Right atrium auricular region (tissue), 2 donors: ENCODE data around the gene ELL. TPM values are rescaled to one million over a fixed set of nuclear protein-coding genes. Genes with fewer than 3 reads are reported as not detected.

Experiments
- DNase-seq: peaks from one replicate; pipeline ENCODE4 v3.0.0-alpha.2; 2019; ENCODE audit warnings: low spot score
- H3K27ac ChIP-seq, 2 donors: fragments of 200-600 bp; sonication (generic); 1 replicate in 1 of 2; 2 replicates in 1 of 2; pipeline ENCODE4 v1.5.1; 2016 to 2019
- H3K27me3 ChIP-seq, 2 donors: fragments of 200-600 bp; sonication (generic); one replicate each; pipeline versions ENCODE4 v1.5.1 to v1.6.0; 2017 to 2019
- H3K36me3 ChIP-seq: fragments of 200-600 bp; sonication (generic); one replicate; pipeline ENCODE4 v1.5.1; 2016
- H3K4me1 ChIP-seq, 2 donors: fragments of 200-600 bp; sonication (generic); one replicate each; pipeline versions ENCODE4 v1.5.1 to v1.6.0; 2017 to 2019
- H3K4me3 ChIP-seq, 2 donors: fragments of 200-600 bp; sonication (generic); 1 replicate in 1 of 2; 2 replicates in 1 of 2; pipeline ENCODE4 v1.5.1; 2017 to 2019; ENCODE audit warnings: mild to moderate bottlenecking in 1 of 2, moderate library complexity in 1 of 2
- H3K9me3 ChIP-seq, 2 donors: fragments of 200-600 bp; sonication (generic); one replicate each; pipeline ENCODE4 v1.5.1; 2019
- CTCF ChIP-seq, 2 donors: fragments of 200-600 bp; sonication (generic); IDR thresholded peaks; one replicate each; pipeline ENCODE4 v1.5.1; 2019; ENCODE audit warnings: antibody characterized with exemption in 2 of 2
- total RNA-seq, 2 donors: library from RNA; depleted of rRNA; stranded (reverse); fragments of >200 nt; gene quantifications; one replicate each; pipeline ENCODE4 v1.1.0, GENCODE V29; 2016

Gene ELL
- total RNA-seq, 2 donors from 2014 or later = 12.4 to 17.5 TPM

GRCh38 chr19:18513868-18514267, 8.0 kb downstream of the ELL start:
- Histone ChIP-seq H3K4me3 (no peak overlapping the region), H3K9me3 (no peaks in the 10 kb centered on the region), H3K27me3 (no peaks in the 10 kb centered on the region), H3K4me1 (peaks cover 0 to 89% of the 10 kb centered on the region in 2 donors), H3K27ac (peak overlapping the region; percentile 85 to 95), H3K36me3 (no peaks in the 10 kb centered on the region)
- no peak for TF ChIP-seq CTCF (IDR thresholded peaks at IDR 0.05)
- no peak for DNase-seq

GRCh38 chr19:18510216-18510615, 11.7 kb downstream of the ELL start:
- H3K27ac ChIP-seq = peak overlapping the region; percentile 83 to 95
- no peak for TF ChIP-seq CTCF (IDR thresholded peaks at IDR 0.05)
- H3K4me1 ChIP-seq = peaks cover 4 to 93% of the 10 kb centered on the region in 2 donors
- H3K4me3 ChIP-seq = no peak overlapping the region
- H3K36me3 ChIP-seq = no peaks in the 10 kb centered on the region
- DNase-seq = no peak
- H3K9me3 ChIP-seq = no peaks in the 10 kb centered on the region
- no peaks in the 10 kb centered on the region for H3K27me3 ChIP-seq

GRCh38 chr19:18508585-18508984, 13.3 kb downstream of the ELL start:
- H3K4me3 ChIP-seq = no peak overlapping the region
- no peaks in the 10 kb centered on the region for H3K27me3 ChIP-seq
- no peak for DNase-seq
- H3K9me3 ChIP-seq = no peaks in the 10 kb centered on the region
- peaks cover 4 to 93% of the 10 kb centered on the region in 2 donors for H3K4me1 ChIP-seq
- no peak for TF ChIP-seq CTCF (IDR thresholded peaks at IDR 0.05)
- H3K36me3 ChIP-seq = no peaks in the 10 kb centered on the region
- H3K27ac ChIP-seq = peak overlapping the region; percentile 83 to 95

GRCh38 chr19:18507727-18508440, 14.0 kb downstream of the ELL start:
- Histone ChIP-seq H3K4me3 (no peak overlapping the region), H3K27ac (peak overlapping the region; percentile 83 to 95), H3K9me3 (no peaks in the 10 kb centered on the region), H3K4me1 (peaks cover 4 to 93% of the 10 kb centered on the region in 2 donors), H3K36me3 (no peaks in the 10 kb centered on the region), H3K27me3 (no peaks in the 10 kb centered on the region)
- DNase-seq = no peak
- TF ChIP-seq CTCF (IDR thresholded peaks at IDR 0.05) = peak in 1 of 2 donors; percentile 31

GRCh38 chr19:18507021-18507726, 14.7 kb downstream of the ELL start:
- DNase-seq = no peak
- peaks cover 4 to 93% of the 10 kb centered on the region in 2 donors for H3K4me1 ChIP-seq
- H3K36me3 ChIP-seq = no peaks in the 10 kb centered on the region
- no peaks in the 10 kb centered on the region for H3K9me3 ChIP-seq
- peak overlapping the region; percentile 83 to 95 for H3K27ac ChIP-seq
- H3K4me3 ChIP-seq = no peak overlapping the region
- TF ChIP-seq CTCF (IDR thresholded peaks at IDR 0.05) = no peak
- no peaks in the 10 kb centered on the region for H3K27me3 ChIP-seq
